ENCODE results near the gene BACE1.

DNA sequence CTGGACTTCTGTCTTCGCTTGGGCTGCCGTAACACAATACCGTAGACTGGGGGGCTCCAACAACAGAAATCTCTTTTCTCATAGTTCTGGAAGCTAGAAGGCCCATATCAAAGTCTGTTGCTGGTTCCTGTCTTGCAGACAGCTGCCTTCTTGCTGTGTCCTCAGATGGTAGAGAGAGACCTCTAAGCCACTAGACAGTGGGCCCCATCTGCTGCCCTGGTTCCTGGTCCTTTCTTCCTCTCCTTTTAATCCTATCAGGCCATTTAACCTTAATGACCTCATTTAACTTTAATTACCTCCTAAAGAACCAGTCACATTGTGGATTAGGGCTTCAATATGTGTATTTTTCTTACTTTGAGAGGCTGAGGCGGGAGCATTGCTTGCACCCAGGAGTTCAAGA, 21.0 kb upstream of the BACE1 start:
- TF ChIP-seq EZH2 (IDR thresholded peaks at IDR 0.05; ENCODE audit: insufficient read depth, poor library complexity, severe bottlenecking) (no peak), EZH2phosphoT487 (IDR thresholded peaks at IDR 0.05; ENCODE audit: insufficient read depth, low read depth) (no peak)
